Bronchial epithelial cell (primary cell): ENCODE data around the gene PPP1R2. TPM values are rescaled to one million over a fixed set of nuclear protein-coding genes. Genes with fewer than 3 reads are reported as not detected.

Source experiments
- DNase-seq: peaks from one replicate; pipeline ENCODE4 v3.0.0-alpha.2; 2010; ENCODE audit warnings: low read depth
- FAIRE-seq: peaks from 2 replicates; lab custom pipeline; 2011; peaks lifted over from hg19 to GRCh38; lab: Jason Lieb, UNC
- H3K27me3 ChIP-seq: 2 replicates; pipeline ENCODE4 v1.5.1; 2011; ENCODE audit warnings: low read length; ENCODE audit not compliant: control insufficient read depth, insufficient read depth
- H3K36me3 ChIP-seq: 2 replicates; pipeline ENCODE4 v1.5.1; 2011; ENCODE audit warnings: low read length; ENCODE audit not compliant: control insufficient read depth, insufficient read depth
- H3K4me3 ChIP-seq: 2 replicates; pipeline ENCODE4 v1.5.1; 2011; ENCODE audit warnings: mild to moderate bottlenecking, low read depth, low read length, control low read depth
- CTCF ChIP-seq: IDR thresholded peaks from 2 replicates; pipeline ENCODE4 v1.5.1; 2011; ENCODE audit warnings: mild to moderate bottlenecking, moderate library complexity, low read length, control low read depth, inconsistent platforms; ENCODE audit not compliant: insufficient read depth, severe bottlenecking
- total RNA-seq: library from RNA; depleted of rRNA; stranded (reverse); fragments of >200 nt; gene quantifications from 2 replicates; pipeline ENCODE4 v1.2.1, GENCODE V29; 2014

PPP1R2 gene
- total RNA-seq, 1 donor from 2014 or later: 57.9 TPM

- no peak for DNase-seq
- no peaks in the 10 kb centered on the region for H3K36me3 ChIP-seq
- FAIRE-seq: no peak
- peaks cover 1% of the 10 kb centered on the region for H3K27me3 ChIP-seq
- no peak for TF ChIP-seq CTCF
- H3K4me3 ChIP-seq: no peak overlapping the region
Observed at GRCh38 chr3:195563317-195563716, 20.2 kb upstream of the PPP1R2 start.

- DNase-seq (no peak), FAIRE-seq (no peak)
- TF ChIP-seq CTCF: no peak
- Histone ChIP-seq H3K4me3 (no peak overlapping the region), H3K36me3 (no peaks in the 10 kb centered on the region), H3K27me3 (no peaks in the 10 kb centered on the region)
Observed at GRCh38 chr3:195559723-195560409, 16.7 kb upstream of the PPP1R2 start.

DNA sequence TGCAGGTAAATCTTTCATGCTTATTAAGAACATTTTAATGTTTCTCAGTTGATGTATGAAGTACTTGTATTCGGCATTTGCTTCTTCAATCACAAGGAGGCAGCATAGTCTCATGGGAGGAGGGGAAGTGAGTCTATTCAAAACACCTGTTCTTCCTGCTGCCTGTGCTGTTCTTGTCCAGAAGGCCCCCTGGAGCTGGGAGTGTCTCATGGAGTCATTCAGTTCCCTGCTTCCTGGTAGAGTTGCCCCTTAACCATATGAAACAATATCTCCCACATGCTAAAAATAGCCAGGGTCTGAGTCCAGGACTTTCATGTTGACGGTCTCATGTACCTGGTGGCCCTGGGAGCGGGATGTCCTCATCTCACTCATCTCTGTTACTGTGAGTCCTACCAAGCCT is 15.5 kb upstream of the PPP1R2 start:
- DNase-seq (peak; percentile 72), FAIRE-seq (no peak)
- TF ChIP-seq CTCF: peak; percentile 60
- Histone ChIP-seq H3K4me3 (no peak overlapping the region), H3K36me3 (no peaks in the 10 kb centered on the region), H3K27me3 (no peaks in the 10 kb centered on the region)

- H3K4me3 ChIP-seq: no peak overlapping the region
- no peaks in the 10 kb centered on the region for H3K36me3 ChIP-seq
- no peak for TF ChIP-seq CTCF
- no peaks in the 10 kb centered on the region for H3K27me3 ChIP-seq
- no peak for FAIRE-seq
- no peak for DNase-seq
Observed at GRCh38 chr3:195557322-195557721, 14.2 kb upstream of the PPP1R2 start.

GRCh38 chr3:195556390-195556789 is 13.3 kb upstream of the PPP1R2 start:
- peak; percentile 49 for TF ChIP-seq CTCF
- Histone ChIP-seq H3K36me3 (no peaks in the 10 kb centered on the region), H3K4me3 (no peak overlapping the region), H3K27me3 (no peaks in the 10 kb centered on the region)
- no peak for FAIRE-seq
- DNase-seq: no peak

DNA sequence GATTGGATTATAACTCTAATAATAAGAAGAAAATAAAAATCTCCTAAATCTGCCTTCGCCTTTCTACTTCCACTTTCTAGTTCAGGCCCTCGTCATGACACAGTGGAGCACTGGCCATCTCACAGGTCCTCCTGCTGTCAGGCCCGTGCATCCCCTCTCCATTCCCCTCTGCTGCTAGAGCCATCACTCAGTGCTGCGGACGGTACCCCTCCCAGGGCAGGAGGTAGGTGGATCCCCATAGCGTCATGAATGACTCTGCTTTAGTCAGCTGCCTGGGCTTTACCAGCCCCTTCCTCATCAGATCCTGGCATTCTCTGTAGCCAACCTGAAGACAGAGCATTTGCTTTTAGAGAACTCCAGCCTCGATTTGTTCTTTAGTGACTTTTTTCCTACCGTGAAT is 12.0 kb upstream of the PPP1R2 start:
- no peaks in the 10 kb centered on the region for H3K36me3 ChIP-seq
- no peak overlapping the region for H3K4me3 ChIP-seq
- TF ChIP-seq CTCF: no peak
- no peaks in the 10 kb centered on the region for H3K27me3 ChIP-seq
- FAIRE-seq (no peak), DNase-seq (no peak)
